GM18508 (cell line): ENCODE measurements around the gene PROP1.
"Not testable (repeated sequence)": the region's sequence is repeated elsewhere in the genome, so short reads cannot be mapped to it uniquely, and the experiment has no call there.

Experiments
- ATAC-seq: cut with Tn5 transposase; IDR thresholded peaks from one replicate; pipeline ENCODE4 v1.9.1; 2021; ENCODE audit warnings: moderate number of reproducible peaks; ENCODE audit not compliant: insufficient read depth, unreplicated experiment

PROP1 gene

DNA sequence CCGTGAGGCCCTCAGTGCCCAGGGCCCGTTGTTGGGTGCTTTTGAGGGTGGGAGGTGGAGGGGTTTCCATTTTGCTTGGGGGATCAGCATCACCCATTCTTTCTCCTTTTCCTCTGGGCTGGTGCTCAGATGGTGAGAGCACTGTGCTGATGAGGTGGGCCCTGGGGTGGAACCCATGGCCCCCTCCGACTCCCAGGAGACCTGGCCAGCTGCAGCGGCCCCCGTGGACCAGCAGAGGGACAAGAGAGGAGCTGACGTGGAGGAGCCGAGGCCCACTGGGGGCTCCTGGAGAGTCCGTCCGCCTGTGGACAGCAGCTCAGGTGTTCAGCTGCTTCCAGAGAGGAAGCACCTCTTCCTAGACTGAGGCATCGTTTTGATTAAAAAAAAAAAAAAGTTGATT lies 46.4 kb downstream of the PROP1 start:
- ATAC-seq, result not testable (repeated sequence)

DNA sequence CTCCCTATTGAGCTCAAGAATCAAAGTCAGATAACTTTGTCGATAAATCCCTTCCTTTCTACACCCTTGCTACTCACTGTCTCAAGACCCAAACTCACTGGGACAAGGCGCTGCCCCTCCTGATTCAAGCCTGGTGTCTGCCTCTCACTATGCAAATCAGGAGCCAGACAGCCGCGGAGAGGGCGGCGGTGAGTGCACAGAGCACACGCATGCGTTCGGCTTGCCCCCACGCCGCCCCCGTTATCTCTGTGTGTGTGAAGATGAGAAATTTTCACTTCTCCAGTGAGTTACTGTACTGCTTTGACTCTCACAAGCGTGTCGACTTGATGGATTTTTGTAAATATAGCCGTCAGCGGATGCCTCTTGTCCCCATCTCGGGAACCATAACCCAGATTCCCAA lies 47.0 kb downstream of the PROP1 start:
- not testable (repeated sequence) for ATAC-seq

DNA sequence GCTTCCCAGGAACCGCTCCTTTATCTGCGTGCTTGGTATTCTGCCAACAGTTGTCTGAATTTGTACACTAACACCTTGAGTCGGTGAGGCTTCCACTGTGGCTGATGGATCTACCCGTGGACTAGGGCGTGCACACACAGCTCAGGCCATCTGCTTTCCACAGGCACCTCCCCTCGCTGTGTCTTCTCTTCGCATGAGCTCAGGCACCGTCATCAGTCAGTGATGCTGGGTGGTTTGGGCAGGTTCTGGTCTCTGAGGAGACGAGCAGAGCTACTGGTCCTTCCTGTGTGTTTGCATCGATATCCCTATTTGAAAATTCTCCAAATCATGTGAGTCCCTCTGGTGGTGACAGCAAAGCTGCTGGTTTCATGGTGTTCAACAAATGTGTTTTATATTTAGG lies 48.1 kb downstream of the PROP1 start:
- ATAC-seq, result not testable (repeated sequence)

DNA sequence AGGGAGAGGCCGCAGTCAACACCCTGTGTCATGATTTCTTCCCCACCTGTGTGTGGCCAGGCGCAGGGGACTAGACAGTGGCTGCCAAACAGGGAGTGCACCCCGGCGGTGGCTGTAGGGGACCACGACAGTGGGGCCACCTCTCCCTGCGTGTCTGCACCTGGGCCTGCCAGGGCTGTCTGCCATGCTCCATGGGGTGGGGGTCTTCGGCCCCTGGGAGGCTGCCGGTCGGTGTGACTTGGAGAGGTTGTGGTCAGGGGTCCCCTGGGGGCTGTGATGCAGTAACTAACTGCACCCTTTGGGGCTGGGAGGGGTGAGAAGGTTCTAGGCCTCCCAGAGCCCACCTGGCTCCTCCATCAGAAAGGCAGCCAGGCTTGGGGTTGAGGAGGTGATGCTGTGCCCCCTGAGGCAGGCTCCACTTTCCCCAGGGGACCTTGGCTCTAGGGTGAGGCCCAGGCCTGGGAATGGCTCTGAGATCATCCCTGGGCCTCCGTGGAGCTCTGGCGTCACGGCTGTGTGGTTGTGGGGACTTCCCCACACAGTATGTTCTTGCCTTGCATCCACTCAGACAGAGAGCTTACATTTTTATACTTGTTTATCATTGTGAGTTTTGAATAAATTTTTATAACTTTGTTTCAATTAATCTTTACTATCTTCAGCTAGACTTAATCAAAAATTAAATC lies 50.3 kb downstream of the PROP1 start:
- ATAC-seq, result not testable (repeated sequence)

DNA sequence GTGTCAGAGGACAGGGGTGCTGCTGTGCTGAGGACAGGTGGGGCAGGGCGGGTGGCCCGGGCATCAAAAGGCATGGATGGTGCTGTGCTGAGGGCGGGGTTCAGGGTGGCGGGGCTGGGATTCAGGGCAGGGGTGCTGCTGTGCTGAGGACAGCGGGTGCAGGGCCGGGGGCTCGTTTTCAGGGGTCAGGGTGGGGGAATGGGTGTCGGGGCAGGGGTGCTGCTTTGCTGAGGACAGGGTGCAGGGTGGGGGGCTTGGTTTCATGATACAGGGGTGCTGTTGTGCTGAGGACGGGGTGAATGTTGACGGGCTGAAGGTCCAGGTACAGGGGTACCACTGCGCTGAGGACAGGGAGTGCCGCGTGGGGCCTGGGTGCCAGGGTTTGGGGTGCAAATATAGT lies 50.9 kb downstream of the PROP1 start:
- ATAC-seq, result not testable (repeated sequence)

DNA sequence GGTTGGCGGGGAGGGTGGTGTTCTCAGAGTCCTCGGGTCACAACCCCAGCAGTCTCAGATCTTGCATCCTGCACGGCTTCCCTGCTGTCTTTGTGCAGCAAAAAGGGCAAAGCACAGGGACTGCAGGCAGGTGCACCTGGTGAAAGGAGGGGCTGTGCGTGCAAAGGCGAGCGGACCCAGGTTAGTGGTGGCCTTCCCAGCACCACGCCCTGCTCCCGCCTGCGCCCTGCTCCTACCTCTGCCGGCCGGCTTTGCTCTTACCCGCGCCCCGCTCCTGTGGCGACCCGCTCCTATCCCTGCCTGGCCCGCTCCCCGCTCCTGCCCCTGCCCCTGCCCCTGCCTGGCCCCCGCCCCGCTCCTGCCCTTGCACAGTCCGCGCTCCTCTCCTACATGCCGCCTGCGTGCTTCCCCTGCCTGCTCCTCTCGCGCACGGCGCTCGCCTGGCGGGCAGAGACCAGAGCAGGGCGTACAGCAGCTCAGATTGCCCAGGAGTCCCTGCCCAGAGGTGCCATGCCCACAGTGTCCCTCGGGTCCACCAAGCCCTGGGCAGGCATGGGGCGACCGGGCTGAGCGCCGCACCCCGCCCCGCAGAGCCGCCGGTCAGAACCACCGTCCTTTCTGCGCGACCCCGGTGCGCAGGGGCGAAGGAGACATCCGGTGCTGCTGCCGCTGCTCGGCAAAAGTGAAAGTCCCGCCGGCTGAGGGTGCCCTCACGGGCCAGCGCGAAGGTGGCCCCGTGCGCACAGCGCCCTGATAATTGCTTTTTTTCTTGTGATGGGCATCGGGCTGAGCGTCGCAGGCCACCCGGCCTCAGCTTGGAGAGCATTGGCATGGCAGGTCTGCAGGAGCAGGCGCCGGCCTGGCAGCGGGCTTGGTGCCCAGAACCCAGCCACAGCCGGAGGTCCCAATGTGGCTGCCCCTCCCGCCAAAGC lies 52.0 kb downstream of the PROP1 start:
- ATAC-seq, result not testable (repeated sequence)

DNA sequence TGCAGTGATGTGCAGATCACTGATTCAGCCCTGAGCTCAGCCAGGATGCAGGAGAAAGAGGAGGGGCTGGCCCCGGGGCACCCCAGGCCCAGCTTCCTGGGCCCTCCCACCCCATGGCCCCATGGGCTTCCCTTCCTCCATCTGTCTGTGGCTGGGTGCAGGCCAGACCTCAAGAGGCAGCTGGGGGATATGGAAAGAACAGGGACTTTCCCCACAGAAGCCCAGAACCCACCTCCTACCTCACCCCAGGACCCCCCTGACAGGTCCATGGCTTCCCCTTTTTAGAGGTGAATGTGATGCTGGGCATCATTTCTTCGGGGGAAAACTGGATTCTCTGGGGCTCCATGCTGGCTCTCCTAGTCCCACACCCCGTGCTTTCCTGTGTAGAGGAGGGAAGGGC lies 53.1 kb downstream of the PROP1 start:
- not testable (repeated sequence) for ATAC-seq
